Peyer's patch (tissue), 4 donors: ENCODE results near the gene CRAMP1.

Source experiments
- CTCF ChIP-seq, 6 experiments: fragments of 450-650 bp in 4 of 6; fragments of 200-600 bp in 2 of 6; sonication (generic) in 1 of 6; IDR thresholded peaks; one replicate each; pipeline ENCODE4 v1.5.1; 2017 to 2019; ENCODE audit warnings: antibody characterized with exemption in 6 of 6, mild to moderate bottlenecking in 3 of 6, moderate library complexity in 1 of 6
- POLR2A ChIP-seq, 2 donors: fragments of 450-650 bp; IDR thresholded peaks; one replicate each; pipeline ENCODE4 v1.5.1; 2017; ENCODE audit warnings: antibody characterized with exemption in 2 of 2, mild to moderate bottlenecking in 2 of 2, moderate library complexity in 2 of 2

- no peak for TF ChIP-seq CTCF (IDR thresholded peaks at IDR 0.05)
- no peak for TF ChIP-seq POLR2A (IDR thresholded peaks at IDR 0.05)
Measured at GRCh38 chr16:1713933-1714332, 101.8 kb downstream of the CRAMP1 start.
